Measurements from ENCODE around the gene FXYD5.

The FXYD5 gene

DNA sequence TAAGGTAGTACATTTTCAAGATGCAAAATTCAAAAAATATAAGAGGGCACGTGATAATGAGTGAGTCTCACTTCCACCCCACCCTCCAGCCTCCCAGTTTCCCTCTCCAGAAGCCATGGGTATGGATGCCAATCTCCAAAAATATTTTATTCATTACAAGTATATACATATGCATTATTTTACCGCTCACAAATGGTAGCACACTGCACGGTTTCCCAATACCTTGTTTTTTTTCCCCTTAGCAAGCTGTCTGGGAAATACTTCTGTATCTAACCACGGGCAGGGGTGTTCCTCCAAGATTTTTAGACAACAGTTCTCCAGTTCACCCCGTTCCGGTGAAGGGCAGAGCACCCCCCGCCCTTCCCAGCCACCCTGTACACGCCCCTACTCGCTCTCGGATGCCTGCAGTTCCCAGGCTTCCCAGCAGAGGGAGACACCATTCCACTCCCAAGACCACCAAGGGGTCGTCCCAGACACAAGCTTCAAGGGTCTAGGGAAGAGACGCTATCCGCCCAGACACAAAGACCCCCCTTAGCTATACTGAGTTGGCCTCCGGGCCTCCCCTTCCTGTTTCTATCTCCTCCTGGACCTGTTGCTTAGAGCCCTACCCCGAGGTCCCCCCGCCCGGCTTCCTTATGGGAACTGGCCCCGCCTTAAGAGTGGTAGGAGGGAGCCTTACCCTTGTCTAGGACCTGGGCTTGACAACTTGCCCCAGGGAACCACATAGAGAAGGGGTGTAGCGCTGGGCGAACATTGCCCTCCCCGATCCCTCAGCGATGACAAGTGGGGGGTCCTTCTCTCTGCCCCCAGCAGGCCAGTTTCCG lies 40.0 kb upstream of the FXYD5 start:
- Histone ChIP-seq H3K36me3 (no peaks in the 10 kb centered on the region), H3K4me1 (ENCODE audit: control insufficient read depth in 1 of 2, insufficient read depth in 1 of 2, low read depth in 1 of 2, low read length in 1 of 2) (no peaks in the 10 kb centered on the region), H3K9me3 (no peaks in the 10 kb centered on the region), H3K4me3 (ENCODE audit: low read depth in 1 of 2, low read length in 1 of 2) (no peak overlapping the region), H3K27me3 (peaks cover 57% of the 10 kb centered on the region), H3K27ac (no peak overlapping the region)
- TF ChIP-seq, protein P1, sequence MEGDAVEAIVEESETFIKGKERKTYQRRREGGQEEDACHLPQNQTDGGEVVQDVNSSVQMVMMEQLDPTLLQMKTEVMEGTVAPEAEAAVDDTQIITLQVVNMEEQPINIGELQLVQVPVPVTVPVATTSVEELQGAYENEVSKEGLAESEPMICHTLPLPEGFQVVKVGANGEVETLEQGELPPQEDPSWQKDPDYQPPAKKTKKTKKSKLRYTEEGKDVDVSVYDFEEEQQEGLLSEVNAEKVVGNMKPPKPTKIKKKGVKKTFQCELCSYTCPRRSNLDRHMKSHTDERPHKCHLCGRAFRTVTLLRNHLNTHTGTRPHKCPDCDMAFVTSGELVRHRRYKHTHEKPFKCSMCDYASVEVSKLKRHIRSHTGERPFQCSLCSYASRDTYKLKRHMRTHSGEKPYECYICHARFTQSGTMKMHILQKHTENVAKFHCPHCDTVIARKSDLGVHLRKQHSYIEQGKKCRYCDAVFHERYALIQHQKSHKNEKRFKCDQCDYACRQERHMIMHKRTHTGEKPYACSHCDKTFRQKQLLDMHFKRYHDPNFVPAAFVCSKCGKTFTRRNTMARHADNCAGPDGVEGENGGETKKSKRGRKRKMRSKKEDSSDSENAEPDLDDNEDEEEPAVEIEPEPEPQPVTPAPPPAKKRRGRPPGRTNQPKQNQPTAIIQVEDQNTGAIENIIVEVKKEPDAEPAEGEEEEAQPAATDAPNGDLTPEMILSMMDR (IDR thresholded peaks at IDR 0.05) = peak; percentile 79

DNA sequence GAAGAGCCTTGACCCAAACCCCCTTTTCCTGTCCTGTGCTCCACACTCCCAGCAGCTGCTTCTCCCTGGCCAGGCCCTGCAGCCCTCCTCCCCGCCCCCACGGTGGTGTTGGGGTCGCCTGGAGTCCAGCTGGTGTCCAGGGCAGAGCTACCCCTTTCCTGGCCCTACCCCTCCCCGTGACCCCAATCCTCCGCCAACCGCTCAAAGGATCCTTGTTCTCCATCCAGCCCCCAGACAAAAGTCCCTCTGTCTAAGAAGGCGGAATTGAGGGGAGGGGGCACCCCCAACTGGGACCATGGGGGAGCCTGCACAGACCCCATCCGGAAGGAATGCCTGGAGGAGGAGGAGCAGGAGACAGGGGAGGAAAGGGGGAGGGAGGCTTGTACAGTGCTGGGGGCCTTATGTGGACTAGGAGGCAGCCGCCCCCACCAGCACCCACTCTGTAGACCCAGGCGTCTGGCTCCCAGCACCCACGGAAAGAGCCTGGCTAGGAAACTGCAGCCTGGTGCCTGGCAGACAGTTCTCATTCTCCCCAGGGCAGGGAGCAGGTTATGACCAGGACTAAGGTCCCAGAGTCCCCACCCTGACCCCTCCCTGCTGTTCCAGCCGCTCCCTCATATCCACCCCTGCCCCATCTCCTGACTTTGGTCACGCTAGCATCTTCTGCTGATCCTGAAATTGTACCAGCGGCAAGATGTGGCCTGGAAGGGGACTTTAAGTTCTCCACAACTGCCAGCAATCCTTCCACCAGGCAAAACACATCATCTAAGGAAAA lies 39.2 kb upstream of the FXYD5 start, which contains the start of gene FXYD3:
Gene FXYD3, plus strand, starts transcription at position 647 of the 775 bp plus-strand sequence. CDS start 3,554 bp downstream, outside the sequence.
- Histone ChIP-seq H3K4me3 (ENCODE audit: low read depth in 1 of 2, low read length in 1 of 2) (no peak within 1 kb of the TSS), H3K27ac (no peak within 1 kb of the TSS), H3K36me3 (no peaks in the 10 kb centered on the region), H3K9me3 (no peaks in the 10 kb centered on the region), H3K4me1 (ENCODE audit: control insufficient read depth in 1 of 2, insufficient read depth in 1 of 2, low read depth in 1 of 2, low read length in 1 of 2) (no peaks in the 10 kb centered on the region), H3K27me3 (peaks cover 55% of the 10 kb centered on the region)
- TF ChIP-seq, protein P1 (IDR thresholded peaks at IDR 0.05) = no peak

DNA sequence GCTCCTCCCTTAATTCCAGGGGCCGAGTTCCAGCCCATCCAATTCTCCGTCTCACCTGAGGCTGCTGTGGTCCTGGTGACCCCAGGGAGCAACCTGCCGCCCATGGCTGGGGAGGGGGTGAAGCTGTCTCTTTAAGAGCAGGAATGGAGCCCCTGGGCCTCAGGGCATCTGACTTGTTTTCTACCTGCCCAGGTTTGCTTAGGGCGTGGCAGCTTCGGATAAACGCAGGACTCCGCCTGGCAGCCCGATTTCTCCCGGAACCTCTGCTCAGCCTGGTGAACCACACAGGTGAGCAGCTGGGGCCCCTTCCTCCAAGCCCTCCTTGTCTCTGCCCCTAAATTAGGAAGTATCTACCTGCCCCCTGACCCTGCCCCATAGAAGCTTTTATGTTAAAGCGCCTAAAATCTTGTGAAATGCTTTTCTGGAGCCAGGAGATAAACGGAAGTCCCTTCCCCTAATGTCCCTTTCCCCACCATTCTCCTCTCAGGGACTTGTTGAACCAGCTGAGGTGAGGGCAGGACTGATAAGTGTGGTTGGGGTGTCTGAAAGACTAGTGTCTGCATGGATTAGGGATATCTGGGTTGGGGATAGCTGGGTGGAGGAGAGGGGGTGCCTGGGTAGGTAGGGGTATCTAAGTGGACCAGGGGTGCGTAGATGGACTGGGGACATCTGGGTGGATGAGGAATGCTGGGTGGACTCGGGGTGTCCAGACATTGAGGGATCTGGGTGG lies 38.3 kb upstream of the FXYD5 start:
- H3K4me1 ChIP-seq (ENCODE audit: control insufficient read depth in 1 of 2, insufficient read depth in 1 of 2, low read depth in 1 of 2, low read length in 1 of 2) = no peaks in the 10 kb centered on the region
- H3K9me3 ChIP-seq = no peaks in the 10 kb centered on the region
- H3K4me3 ChIP-seq (ENCODE audit: low read depth in 1 of 2, low read length in 1 of 2) = no peak overlapping the region
- no peak overlapping the region for H3K27ac ChIP-seq
- H3K27me3 ChIP-seq = peaks cover 54% of the 10 kb centered on the region
- H3K36me3 ChIP-seq = no peaks in the 10 kb centered on the region
- TF ChIP-seq, protein P1 (IDR thresholded peaks at IDR 0.05) = no peak

DNA sequence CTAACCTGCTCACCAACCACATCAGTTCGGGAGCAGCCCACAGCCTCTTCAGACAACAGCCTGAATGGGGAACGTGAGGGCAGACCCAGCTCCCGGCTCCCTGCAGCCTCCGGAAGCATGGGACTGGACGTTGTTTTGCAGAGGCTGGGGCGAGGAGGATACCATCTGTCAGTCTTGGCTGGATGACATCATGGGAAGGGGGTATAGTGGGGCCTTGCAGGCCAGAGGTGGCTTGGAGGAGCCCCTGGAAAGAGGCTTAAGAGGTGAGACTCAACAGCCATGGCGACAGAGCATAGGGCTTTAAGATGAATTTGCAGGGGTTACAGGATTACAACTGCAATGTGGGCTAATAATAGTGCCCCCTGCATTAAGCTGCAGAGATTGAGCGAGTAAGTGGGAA lies 37.4 kb upstream of the FXYD5 start:
- peaks cover 54% of the 10 kb centered on the region for H3K27me3 ChIP-seq
- no peak overlapping the region for H3K4me3 ChIP-seq (ENCODE audit: low read depth in 1 of 2, low read length in 1 of 2)
- TF ChIP-seq, protein P1 (IDR thresholded peaks at IDR 0.05) = no peak
- no peaks in the 10 kb centered on the region for H3K36me3 ChIP-seq
- H3K27ac ChIP-seq = no peak overlapping the region
- no peaks in the 10 kb centered on the region for H3K4me1 ChIP-seq (ENCODE audit: control insufficient read depth in 1 of 2, insufficient read depth in 1 of 2, low read depth in 1 of 2, low read length in 1 of 2)
- H3K9me3 ChIP-seq = no peaks in the 10 kb centered on the region

DNA sequence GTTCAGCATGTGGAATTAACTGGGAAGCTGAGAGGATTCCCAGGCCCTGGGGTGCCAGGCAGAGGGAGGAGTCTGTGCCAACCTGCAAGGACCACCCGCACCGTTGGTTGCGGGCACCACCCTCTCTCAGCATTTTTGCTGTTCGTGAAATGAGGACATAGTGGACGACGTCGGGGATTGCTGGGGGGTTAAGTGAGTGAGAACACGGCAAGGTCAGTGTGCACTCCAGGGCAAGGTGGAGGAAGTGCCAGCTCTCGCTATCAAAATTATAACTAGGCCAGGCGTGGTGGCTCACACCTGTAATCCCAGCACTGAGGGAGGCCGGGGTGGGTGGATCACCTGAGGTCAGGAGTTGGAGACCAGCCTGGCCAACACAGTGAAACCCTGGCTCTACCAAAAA lies 36.7 kb upstream of the FXYD5 start:
- Histone ChIP-seq H3K4me1 (ENCODE audit: control insufficient read depth in 1 of 2, insufficient read depth in 1 of 2, low read depth in 1 of 2, low read length in 1 of 2) (no peaks in the 10 kb centered on the region), H3K27ac (no peak overlapping the region), H3K36me3 (no peaks in the 10 kb centered on the region), H3K27me3 (peaks cover 54% of the 10 kb centered on the region), H3K9me3 (no peaks in the 10 kb centered on the region), H3K4me3 (ENCODE audit: low read depth in 1 of 2, low read length in 1 of 2) (no peak overlapping the region)
- TF ChIP-seq, protein P1 (IDR thresholded peaks at IDR 0.05) = no peak
